Thyroid gland (tissue), 4 donors: Measurements from ENCODE around the gene ALPK3. TPM values are rescaled to one million over a fixed set of nuclear protein-coding genes. Genes with fewer than 3 reads are reported as not detected.

ENCODE experiments used
- DNase-seq, 2 donors: peaks; one replicate each; pipeline ENCODE4 v3.0.0-alpha.2; 2019
- H3K27ac ChIP-seq, 3 donors: fragments of 200-600 bp; sonication (generic); 1 replicate in 2 of 3; 2 replicates in 1 of 3; pipeline ENCODE4 v1.5.1; 2016 to 2019; ENCODE audit warnings: mild to moderate bottlenecking in 1 of 3, moderate library complexity in 1 of 3
- H3K27me3 ChIP-seq: fragments of 200-600 bp; sonication (generic); one replicate; pipeline ENCODE4 v1.5.1; 2019
- H3K36me3 ChIP-seq, 2 donors: fragments of 200-600 bp; sonication (generic); one replicate each; pipeline ENCODE4 v1.5.1; 2016 to 2019
- H3K4me1 ChIP-seq, 2 donors: fragments of 200-600 bp; sonication (generic); one replicate each; pipeline ENCODE4 v1.5.1; 2017 to 2019
- H3K4me3 ChIP-seq, 3 donors: fragments of 200-600 bp; sonication (generic); replicated peaks in 1 of 3; 1 replicate in 2 of 3; 2 replicates in 1 of 3; pipeline ENCODE4 v1.5.1; 2016; ENCODE audit warnings: mild to moderate bottlenecking in 1 of 3
- H3K9me3 ChIP-seq: fragments of 200-600 bp; sonication (generic); one replicate; pipeline ENCODE4 v1.5.1; 2017
- CTCF ChIP-seq, 6 experiments: fragments of 200-600 bp in 3 of 6; fragments of 450-650 bp in 3 of 6; sonication (generic) in 3 of 6; IDR thresholded peaks; one replicate each; pipeline ENCODE4 v1.5.1; 2016 to 2019; ENCODE audit warnings: antibody characterized with exemption in 6 of 6, mild to moderate bottlenecking in 2 of 6, inconsistent platforms in 1 of 6, moderate library complexity in 1 of 6
- POLR2A ChIP-seq, 2 donors: fragments of 450-650 bp; IDR thresholded peaks; one replicate each; pipeline ENCODE4 v1.6.1; 2017; ENCODE audit warnings: antibody characterized with exemption in 2 of 2, mild to moderate bottlenecking in 2 of 2, moderate library complexity in 1 of 2
- WGBS, 2 donors: methylation state at CpG; one replicate each; pipeline ENCODE4 v1.1.5; 2017; 5-methylcytosine and 5-hydroxymethylcytosine counted together
- intact Hi-C: fragments of 100-400 bp; cut with DNase I; formaldehyde crosslinking; loops from one replicate; pipeline ENCODE4 v1.15.1; 2023
- total RNA-seq, 4 donors: library from RNA; depleted of rRNA; stranded (reverse); fragments of >200 nt; gene quantifications; one replicate each; pipeline ENCODE4 v1.2.3, GENCODE V29; 2016

The ALPK3 gene
- total RNA-seq, 4 donors from 2014 or later, result 5.8 to 10.4 (median 7.4) TPM

GRCh38 chr15:84829428-84829827, 12.3 kb downstream of the ALPK3 start:
- H3K4me1 ChIP-seq, result peaks cover 6 to 16% of the 10 kb centered on the region in 2 donors
- H3K4me3 ChIP-seq, result no peak overlapping the region
- no peaks in the 10 kb centered on the region for H3K36me3 ChIP-seq
- no peaks in the 10 kb centered on the region for H3K9me3 ChIP-seq
- no peak overlapping the region for H3K27ac ChIP-seq
- intact Hi-C loops, result loop anchor here (10.0 kb wide), 1 partner anchor 95 kb away; no protein-coding TSS in a partner anchor
- no peak for TF ChIP-seq POLR2A (IDR thresholded peaks at IDR 0.05)
- TF ChIP-seq CTCF (IDR thresholded peaks at IDR 0.05), result no peak
- DNase-seq, result no peak
- no peaks in the 10 kb centered on the region for H3K27me3 ChIP-seq
- WGBS, 2 donors, result 94 to 96% methylated on average over 8 of the region's 8 CpGs

DNA sequence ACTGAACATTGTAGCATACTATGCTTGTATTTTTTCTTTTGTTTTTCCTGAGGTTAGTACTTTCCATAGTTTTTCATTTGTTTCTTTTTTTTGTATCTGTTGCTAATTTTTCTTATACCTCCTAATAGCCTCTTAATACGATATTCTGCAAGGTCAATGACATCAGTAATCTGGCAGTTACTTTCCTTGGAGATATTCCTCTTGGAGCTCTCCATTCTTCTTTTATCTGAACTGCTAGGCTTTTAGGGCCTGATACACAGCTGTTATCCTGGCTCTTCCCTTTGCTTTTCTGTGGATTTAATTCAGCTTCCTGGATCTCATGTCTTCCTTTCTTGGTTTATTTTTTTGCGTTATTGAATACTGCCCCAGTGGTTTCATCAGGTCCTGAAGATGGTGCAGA, 12.9 kb downstream of the ALPK3 start:
- TF ChIP-seq POLR2A (IDR thresholded peaks at IDR 0.05) (no peak), CTCF (IDR thresholded peaks at IDR 0.05) (no peak)
- H3K27me3 ChIP-seq, result no peaks in the 10 kb centered on the region
- H3K9me3 ChIP-seq, result no peaks in the 10 kb centered on the region
- no peak for DNase-seq
- H3K4me3 ChIP-seq, result no peak overlapping the region
- H3K36me3 ChIP-seq, result no peaks in the 10 kb centered on the region
- H3K27ac ChIP-seq, result no peak overlapping the region
- WGBS, 2 donors, result 74 to 86% methylated on average over 2 of the region's 2 CpGs
- H3K4me1 ChIP-seq, result peaks cover 6 to 16% of the 10 kb centered on the region in 2 donors
- intact Hi-C loops, result no loop called here

DNA sequence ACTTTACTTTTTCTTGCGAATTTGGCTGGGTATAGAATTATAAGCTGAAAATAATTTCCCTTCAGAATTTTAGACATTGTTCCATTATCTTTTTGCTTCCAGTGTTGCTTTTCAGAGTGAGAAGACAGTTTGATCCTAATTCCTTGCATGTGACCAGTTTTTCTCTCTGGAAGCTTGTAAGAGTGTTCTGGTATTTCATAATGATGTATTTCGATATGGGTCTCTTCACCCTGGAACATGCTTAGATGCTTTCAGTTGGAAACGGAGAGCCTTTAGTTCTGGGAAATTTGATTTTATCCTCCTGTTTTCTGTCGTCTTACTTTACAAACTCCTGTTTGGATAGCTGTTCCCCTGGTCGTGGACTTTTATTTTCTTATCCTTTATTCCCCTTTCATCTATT, 13.9 kb downstream of the ALPK3 start:
- DNase-seq, result no peak
- Histone ChIP-seq H3K9me3 (no peaks in the 10 kb centered on the region), H3K4me1 (peaks cover 6 to 16% of the 10 kb centered on the region in 2 donors), H3K36me3 (no peaks in the 10 kb centered on the region), H3K27me3 (no peaks in the 10 kb centered on the region), H3K4me3 (no peak overlapping the region), H3K27ac (peak overlapping the region in 1 of 3 donors; percentile 29)
- 80 to 89% methylated on average over 5 of the region's 5 CpGs for WGBS, 2 donors
- TF ChIP-seq POLR2A (IDR thresholded peaks at IDR 0.05), result no peak
- no peak for TF ChIP-seq CTCF (IDR thresholded peaks at IDR 0.05)
- intact Hi-C loops, result no loop called here

GRCh38 chr15:84831613-84832012, 14.5 kb downstream of the ALPK3 start:
- H3K27ac ChIP-seq, result peak overlapping the region in 2 of 3 donors; percentile 29 to 59
- intact Hi-C loops, result no loop called here
- no peak overlapping the region for H3K4me3 ChIP-seq
- 40 to 57% methylated on average over 2 of the region's 2 CpGs for WGBS, 2 donors
- TF ChIP-seq POLR2A (IDR thresholded peaks at IDR 0.05) (no peak), CTCF (IDR thresholded peaks at IDR 0.05) (no peak)
- peak; percentile 45 for DNase-seq
- no peaks in the 10 kb centered on the region for H3K36me3 ChIP-seq
- no peaks in the 10 kb centered on the region for H3K9me3 ChIP-seq
- H3K27me3 ChIP-seq, result no peaks in the 10 kb centered on the region
- H3K4me1 ChIP-seq, result peaks cover 6 to 16% of the 10 kb centered on the region in 2 donors

- Histone ChIP-seq H3K36me3 (no peaks in the 10 kb centered on the region), H3K4me3 (no peak overlapping the region), H3K4me1 (peaks cover 6 to 16% of the 10 kb centered on the region in 2 donors), H3K9me3 (no peaks in the 10 kb centered on the region), H3K27me3 (no peaks in the 10 kb centered on the region), H3K27ac (peak overlapping the region in 1 of 3 donors; percentile 59)
- intact Hi-C loops, result no loop called here
- 74% methylated on average over 2 of the region's 2 CpGs for WGBS, 2 donors
- TF ChIP-seq CTCF (IDR thresholded peaks at IDR 0.05) (no peak), POLR2A (IDR thresholded peaks at IDR 0.05) (no peak)
- DNase-seq, result no peak
Observed at GRCh38 chr15:84832448-84833040, 15.4 kb downstream of the ALPK3 start.
